ENCODE data around the gene PPP1R14C.

PPP1R14C gene

GRCh38 chr6:150112233-150112632 is 30.6 kb upstream of the PPP1R14C start:
- Histone ChIP-seq H3K36me3 (ENCODE audit: insufficient read depth, insufficient read length, low read length) (no peaks in the 10 kb centered on the region), H3K9me3 (ENCODE audit: insufficient read depth, low read length) (no peaks in the 10 kb centered on the region; the same call in 1 of the 2 replicates), H3K9ac (ENCODE audit: insufficient read length, low read depth) (no peak overlapping the region), H3K4me1 (ENCODE audit: insufficient read depth, insufficient read length) (no peaks in the 10 kb centered on the region), H3K27me3 (ENCODE audit: insufficient read depth, insufficient read length) (no peaks in the 10 kb centered on the region), H3K4me3 (ENCODE audit: insufficient read length, low read depth) (no peak overlapping the region)
- no peak for TF ChIP-seq ZNF274 (IDR thresholded peaks at IDR 0.05; ENCODE audit: low read depth, low read length)
- no peak for TF ChIP-seq SUZ12 (IDR thresholded peaks at IDR 0.05; ENCODE audit: extremely low read depth, insufficient read depth, insufficient read length)
- no peak for TF ChIP-seq YY1 (IDR thresholded peaks at IDR 0.05; ENCODE audit: insufficient read depth, insufficient read length)
- no peak for DNase-seq (ENCODE audit: low read depth, low spot score)

GRCh38 chr6:150115769-150116168 is 27.1 kb upstream of the PPP1R14C start:
- Histone ChIP-seq H3K9ac (ENCODE audit: insufficient read length, low read depth) (no peak overlapping the region), H3K27me3 (ENCODE audit: insufficient read depth, insufficient read length) (no peaks in the 10 kb centered on the region), H3K4me3 (ENCODE audit: insufficient read length, low read depth) (no peak overlapping the region), H3K9me3 (ENCODE audit: insufficient read depth, low read length) (no peaks in the 10 kb centered on the region; the same call in 1 of the 2 replicates), H3K36me3 (ENCODE audit: insufficient read depth, insufficient read length, low read length) (no peaks in the 10 kb centered on the region), H3K4me1 (ENCODE audit: insufficient read depth, insufficient read length) (no peaks in the 10 kb centered on the region)
- no peak for DNase-seq (ENCODE audit: low read depth, low spot score)
- no peak for TF ChIP-seq SUZ12 (IDR thresholded peaks at IDR 0.05; ENCODE audit: extremely low read depth, insufficient read depth, insufficient read length)
- TF ChIP-seq YY1 (IDR thresholded peaks at IDR 0.05; ENCODE audit: insufficient read depth, insufficient read length) = no peak
- TF ChIP-seq ZNF274 (IDR thresholded peaks at IDR 0.05; ENCODE audit: low read depth, low read length) = no peak

- no peak for DNase-seq (ENCODE audit: low read depth, low spot score)
- no peak overlapping the region for H3K9ac ChIP-seq (ENCODE audit: insufficient read length, low read depth)
- H3K4me3 ChIP-seq (ENCODE audit: insufficient read length, low read depth) = no peak overlapping the region
- no peaks in the 10 kb centered on the region for H3K4me1 ChIP-seq (ENCODE audit: insufficient read depth, insufficient read length)
- H3K9me3 ChIP-seq (ENCODE audit: insufficient read depth, low read length) = no peaks in the 10 kb centered on the region; the same call in 1 of the 2 replicates
- TF ChIP-seq SUZ12 (IDR thresholded peaks at IDR 0.05; ENCODE audit: extremely low read depth, insufficient read depth, insufficient read length) (no peak), YY1 (IDR thresholded peaks at IDR 0.05; ENCODE audit: insufficient read depth, insufficient read length) (no peak), ZNF274 (IDR thresholded peaks at IDR 0.05; ENCODE audit: low read depth, low read length) (no peak)
- H3K27me3 ChIP-seq (ENCODE audit: insufficient read depth, insufficient read length) = no peaks in the 10 kb centered on the region
- no peaks in the 10 kb centered on the region for H3K36me3 ChIP-seq (ENCODE audit: insufficient read depth, insufficient read length, low read length)
Measured at GRCh38 chr6:150116200-150116800, 26.5 kb upstream of the PPP1R14C start.

- TF ChIP-seq YY1 (IDR thresholded peaks at IDR 0.05; ENCODE audit: insufficient read depth, insufficient read length) (no peak), ZNF274 (IDR thresholded peaks at IDR 0.05; ENCODE audit: low read depth, low read length) (no peak), SUZ12 (IDR thresholded peaks at IDR 0.05; ENCODE audit: extremely low read depth, insufficient read depth, insufficient read length) (no peak)
- no peak overlapping the region for H3K9ac ChIP-seq (ENCODE audit: insufficient read length, low read depth)
- DNase-seq (ENCODE audit: low read depth, low spot score) = no peak
Measured at GRCh38 chr6:150118203-150118602, 24.6 kb upstream of the PPP1R14C start.

GRCh38 chr6:150118627-150119026 is 24.2 kb upstream of the PPP1R14C start:
- no peaks in the 10 kb centered on the region for H3K27me3 ChIP-seq (ENCODE audit: insufficient read depth, insufficient read length)
- no peak for TF ChIP-seq ZNF274 (IDR thresholded peaks at IDR 0.05; ENCODE audit: low read depth, low read length)
- TF ChIP-seq SUZ12 (IDR thresholded peaks at IDR 0.05; ENCODE audit: extremely low read depth, insufficient read depth, insufficient read length) = no peak
- no peak for TF ChIP-seq YY1 (IDR thresholded peaks at IDR 0.05; ENCODE audit: insufficient read depth, insufficient read length)
- H3K9ac ChIP-seq (ENCODE audit: insufficient read length, low read depth) = no peak overlapping the region
- H3K4me3 ChIP-seq (ENCODE audit: insufficient read length, low read depth) = no peak overlapping the region
- H3K9me3 ChIP-seq (ENCODE audit: insufficient read depth, low read length) = no peaks in the 10 kb centered on the region; the same call in 1 of the 2 replicates
- H3K4me1 ChIP-seq (ENCODE audit: insufficient read depth, insufficient read length) = no peaks in the 10 kb centered on the region
- no peaks in the 10 kb centered on the region for H3K36me3 ChIP-seq (ENCODE audit: insufficient read depth, insufficient read length, low read length)
- DNase-seq (ENCODE audit: low read depth, low spot score) = no peak

More at GRCh38 chr6:150118203-150118602, 24.6 kb upstream of the PPP1R14C start:
- H3K36me3 ChIP-seq (ENCODE audit: insufficient read depth, insufficient read length, low read length) = no peaks in the 10 kb centered on the region
- no peaks in the 10 kb centered on the region; the same call in 1 of the 2 replicates for H3K9me3 ChIP-seq (ENCODE audit: insufficient read depth, low read length)
- no peak overlapping the region for H3K4me3 ChIP-seq (ENCODE audit: insufficient read length, low read depth)
- no peaks in the 10 kb centered on the region for H3K27me3 ChIP-seq (ENCODE audit: insufficient read depth, insufficient read length)
- H3K4me1 ChIP-seq (ENCODE audit: insufficient read depth, insufficient read length) = no peaks in the 10 kb centered on the region

GRCh38 chr6:150119173-150119572 is 23.7 kb upstream of the PPP1R14C start:
- H3K4me1 ChIP-seq (ENCODE audit: insufficient read depth, insufficient read length) = no peaks in the 10 kb centered on the region
- no peak overlapping the region for H3K9ac ChIP-seq (ENCODE audit: insufficient read length, low read depth)
- H3K36me3 ChIP-seq (ENCODE audit: insufficient read depth, insufficient read length, low read length) = no peaks in the 10 kb centered on the region
- no peaks in the 10 kb centered on the region; the same call in 1 of the 2 replicates for H3K9me3 ChIP-seq (ENCODE audit: insufficient read depth, low read length)
- H3K4me3 ChIP-seq (ENCODE audit: insufficient read length, low read depth) = no peak overlapping the region
- TF ChIP-seq SUZ12 (IDR thresholded peaks at IDR 0.05; ENCODE audit: extremely low read depth, insufficient read depth, insufficient read length) (no peak), ZNF274 (IDR thresholded peaks at IDR 0.05; ENCODE audit: low read depth, low read length) (no peak), YY1 (IDR thresholded peaks at IDR 0.05; ENCODE audit: insufficient read depth, insufficient read length) (no peak)
- no peak for DNase-seq (ENCODE audit: low read depth, low spot score)
- H3K27me3 ChIP-seq (ENCODE audit: insufficient read depth, insufficient read length) = no peaks in the 10 kb centered on the region

GRCh38 chr6:150123645-150124044 is 19.2 kb upstream of the PPP1R14C start:
- Histone ChIP-seq H3K36me3 (ENCODE audit: insufficient read depth, insufficient read length, low read length) (no peaks in the 10 kb centered on the region), H3K4me3 (ENCODE audit: insufficient read length, low read depth) (no peak overlapping the region), H3K4me1 (ENCODE audit: insufficient read depth, insufficient read length) (no peaks in the 10 kb centered on the region), H3K27me3 (ENCODE audit: insufficient read depth, insufficient read length) (no peaks in the 10 kb centered on the region), H3K9ac (ENCODE audit: insufficient read length, low read depth) (no peak overlapping the region), H3K9me3 (ENCODE audit: insufficient read depth, low read length) (no peaks in the 10 kb centered on the region)
- DNase-seq (ENCODE audit: low read depth, low spot score) = no peak
- no peak for TF ChIP-seq SUZ12 (IDR thresholded peaks at IDR 0.05; ENCODE audit: extremely low read depth, insufficient read depth, insufficient read length)
- no peak for TF ChIP-seq YY1 (IDR thresholded peaks at IDR 0.05; ENCODE audit: insufficient read depth, insufficient read length)
- no peak for TF ChIP-seq ZNF274 (IDR thresholded peaks at IDR 0.05; ENCODE audit: low read depth, low read length)
